Mucosa of descending colon (tissue), 3 donors: Measurements from ENCODE around the gene TP63. TPM values are rescaled to one million over a fixed set of nuclear protein-coding genes. Genes with fewer than 3 reads are reported as not detected.

Experiments
- ATAC-seq: fragments of 200-7000 bp; cut with Tn5 transposase; one replicate; pipeline ENCODE4 v1.9.1; 2020; ENCODE audit warnings: mild to moderate bottlenecking, moderate library complexity
- DNase-seq, 3 donors: peaks; one replicate each; pipeline ENCODE4 v3.0.0-alpha.2; 2020
- H3K36me3 ChIP-seq: fragments of 200-600 bp; one replicate; pipeline ENCODE4 v1.8.0; 2021; ENCODE audit warnings: low read depth, mild to moderate bottlenecking
- H3K4me1 ChIP-seq: fragments of 200-600 bp; one replicate; pipeline ENCODE4 v1.8.0; 2021; ENCODE audit warnings: low read depth, mild to moderate bottlenecking
- H3K4me3 ChIP-seq: fragments of 200-600 bp; one replicate; pipeline ENCODE4 v1.8.0; 2021; ENCODE audit warnings: mild to moderate bottlenecking
- H3K9me3 ChIP-seq: fragments of 200-600 bp; one replicate; pipeline ENCODE4 v1.8.0; 2021; ENCODE audit warnings: mild to moderate bottlenecking
- CTCF ChIP-seq: fragments of 200-600 bp; IDR thresholded peaks from one replicate; pipeline ENCODE4 v1.8.0; 2022; ENCODE audit warnings: antibody characterized with exemption, mild to moderate bottlenecking
- intact Hi-C, 2 donors: fragments of 100-400 bp; cut with DNase I in 1 of 2; cut with micrococcal nuclease in 1 of 2; formaldehyde crosslinking; loops; one replicate each; pipeline versions ENCODE4 v1.11.0 to v1.11.1; 2022; cut with DNase I, micrococcal nuclease
- total RNA-seq, 3 donors: library from RNA; stranded (reverse); fragmentation: NEBNext Ultra II Directional in 2 of 3; extraction: Animal tissue kit (Norgen Biotek cat#: 25700) in 2 of 3; gene quantifications; one replicate each; pipeline versions ENCODE4 v1.2.1 to v1.2.4, GENCODE V29; 2021 to 2023
- donor health status: DM: no; HTN: no; CAD: no; lungs with moderate emphysema.
- donor health status: DM: no; HTN: no; CAD: no.
- donor health status: DM: no; HTN: yes; CAD: no.

TP63 gene
- total RNA-seq, 3 donors from 2014 or later, result 0.31 to 0.57 TPM; not detected in 1

GRCh38 chr3:189853906-189854305 is 222.7 kb downstream of the TP63 start:
- Histone ChIP-seq H3K4me1 (no peaks in the 10 kb centered on the region), H3K9me3 (no peaks in the 10 kb centered on the region), H3K36me3 (no peaks in the 10 kb centered on the region), H3K4me3 (no peak overlapping the region)
- intact Hi-C loops, result no loop called here
- ATAC-seq, result no peak
- DNase-seq, result no peak
- TF ChIP-seq CTCF, result no peak

GRCh38 chr3:189860296-189860695 is 229.1 kb downstream of the TP63 start:
- DNase-seq, result no peak
- TF ChIP-seq CTCF, result no peak

GRCh38 chr3:189862385-189862998 is 231.3 kb downstream of the TP63 start:
- no peak for ATAC-seq
- TF ChIP-seq CTCF, result no peak
- Histone ChIP-seq H3K4me1 (no peaks in the 10 kb centered on the region), H3K4me3 (no peak overlapping the region), H3K36me3 (no peaks in the 10 kb centered on the region), H3K9me3 (no peaks in the 10 kb centered on the region)
- intact Hi-C loops, result no loop called here
- DNase-seq, result no peak

More at GRCh38 chr3:189860296-189860695, 229.1 kb downstream of the TP63 start:
- Histone ChIP-seq H3K36me3 (no peaks in the 10 kb centered on the region), H3K9me3 (no peaks in the 10 kb centered on the region), H3K4me1 (no peaks in the 10 kb centered on the region), H3K4me3 (no peak overlapping the region)
- ATAC-seq, result no peak
- intact Hi-C loops, result no loop called here

GRCh38 chr3:189863031-189863430 is 231.8 kb downstream of the TP63 start:
- no peak for TF ChIP-seq CTCF
- Histone ChIP-seq H3K4me3 (no peak overlapping the region), H3K4me1 (no peaks in the 10 kb centered on the region), H3K9me3 (no peaks in the 10 kb centered on the region), H3K36me3 (no peaks in the 10 kb centered on the region)
- intact Hi-C loops, result no loop called here
- DNase-seq (no peak), ATAC-seq (peak; percentile 23)

- Histone ChIP-seq H3K36me3 (no peaks in the 10 kb centered on the region), H3K4me1 (no peaks in the 10 kb centered on the region), H3K9me3 (no peaks in the 10 kb centered on the region), H3K4me3 (no peak overlapping the region)
- TF ChIP-seq CTCF, result no peak
- intact Hi-C loops, result no loop called here
- DNase-seq (no peak), ATAC-seq (no peak)
Observed at GRCh38 chr3:189868061-189868460, 236.9 kb downstream of the TP63 start.

- Histone ChIP-seq H3K4me3 (no peak overlapping the region), H3K36me3 (no peaks in the 10 kb centered on the region), H3K4me1 (no peaks in the 10 kb centered on the region), H3K9me3 (no peaks in the 10 kb centered on the region)
- TF ChIP-seq CTCF, result no peak
- intact Hi-C loops, result no loop called here
- no peak for DNase-seq
- no peak for ATAC-seq
Observed at GRCh38 chr3:189869165-189869564, 238.0 kb downstream of the TP63 start.
